NCI-H526 (cell line): ENCODE measurements around the gene S100A7.
A peak's percentile ranks its signal among the peaks of the same experiment; 100 is the strongest.
"Not testable (repeated sequence)": the region's sequence is repeated elsewhere in the genome, so short reads cannot be mapped to it uniquely, and the experiment has no call there.

Source experiments
- DNase-seq, 2 experiments: peaks; one replicate each; lab custom pipeline; 2025; lab: John Stamatoyannopoulos, UW

Gene S100A7

GRCh38 chr1:153431002-153431401 lies 29.4 kb downstream of the S100A7 start:
- DNase-seq: no peak

- DNase-seq: no peak
Observed at GRCh38 chr1:153430561-153430960, 29.9 kb downstream of the S100A7 start.

GRCh38 chr1:153430166-153430553 lies 30.3 kb downstream of the S100A7 start:
- no peak for DNase-seq

- DNase-seq: no peak
Observed at GRCh38 chr1:153429266-153430165, 30.9 kb downstream of the S100A7 start.

- DNase-seq: no peak
Observed at GRCh38 chr1:153428791-153429190, 31.7 kb downstream of the S100A7 start.

- DNase-seq: no peak
Observed at GRCh38 chr1:153428073-153428638, 32.3 kb downstream of the S100A7 start.

- no peak for DNase-seq
Observed at GRCh38 chr1:153426809-153427208, 33.6 kb downstream of the S100A7 start.

- peak in 1 of 2 experiments; percentile 13 for DNase-seq
Observed at GRCh38 chr1:153422450-153423068, 37.9 kb downstream of the S100A7 start.

GRCh38 chr1:153420306-153420705 lies 40.1 kb downstream of the S100A7 start:
- no peak for DNase-seq

- DNase-seq: not testable (repeated sequence)
Observed at GRCh38 chr1:153419436-153419793, 41.0 kb downstream of the S100A7 start.

GRCh38 chr1:153418758-153419435 lies 41.6 kb downstream of the S100A7 start:
- DNase-seq: not testable (repeated sequence)

GRCh38 chr1:153417136-153417888 lies 43.1 kb downstream of the S100A7 start:
- no peak for DNase-seq

GRCh38 chr1:153415850-153416570 lies 44.4 kb downstream of the S100A7 start, which contains the start of gene S100A7A:
TSS of gene S100A7A (plus strand) at chr1:153416520. CDS start at chr1:153418083, 1,563 bp downstream.
- no peak for DNase-seq

- not testable (repeated sequence) for DNase-seq
Observed at GRCh38 chr1:153413961-153414360, 46.5 kb downstream of the S100A7 start.
